OCI-LY7 (cell line): ENCODE data around the gene DSCAM. TPM values are rescaled to one million over a fixed set of nuclear protein-coding genes. Genes with fewer than 3 reads are reported as not detected.

Experiments used
- BruUV-seq: library from RNA; stranded (reverse); fragments of 400-500 nt; replicated peaks from 2 replicates; lab custom pipeline; 2021; lab: Mats Ljungman, UMichigan
- CTCF ChIA-PET: fragments of 300-600 bp; sonication (Branson Sonifier 250); formaldehyde crosslinking; loops from one replicate; lab custom pipeline; 2022; ENCODE audit warnings: antibody characterized with exemption; ENCODE audit not compliant: unreplicated experiment; lab: Charles Lee
- POLR2A ChIA-PET: fragments of 300-600 bp; sonication (Branson Sonifier 250); formaldehyde crosslinking; loops from one replicate; lab custom pipeline; 2022; ENCODE audit warnings: antibody characterized with exemption; lab: Charles Lee
- DNase-seq: peaks from one replicate; pipeline ENCODE4 v3.0.0-alpha.2; 2015; ENCODE audit warnings: low spot score
- H2AFZ ChIP-seq: fragments of 200-600 bp; sonication (generic), shearing (Covaris generic); 2 replicates; pipeline ENCODE4 v1.6.1; 2014; ENCODE audit warnings: mild to moderate bottlenecking, antibody characterized with exemption, low read length, moderate library complexity
- H3K27ac ChIP-seq: fragments of 200-600 bp; sonication (generic); 2 replicates; pipeline ENCODE4 v1.5.1; 2014; ENCODE audit warnings: mixed run types, low read depth, mild to moderate bottlenecking, moderate library complexity, low read length, inconsistent platforms; ENCODE audit not compliant: poor library complexity, severe bottlenecking
- H3K36me3 ChIP-seq: fragments of 200-600 bp; sonication (generic); 2 replicates; pipeline ENCODE4 v1.6.1; 2014; ENCODE audit warnings: mild to moderate bottlenecking, antibody characterized with exemption, low read length, moderate library complexity, mixed read lengths; ENCODE audit not compliant: insufficient read depth
- H3K4me1 ChIP-seq: fragments of 200-600 bp; sonication (generic); 2 replicates; pipeline ENCODE4 v1.5.1; 2014; ENCODE audit warnings: mild to moderate bottlenecking, low read length; ENCODE audit not compliant: insufficient read depth, poor library complexity, severe bottlenecking
- H3K4me2 ChIP-seq: fragments of 200-600 bp; sonication (generic); 2 replicates; pipeline ENCODE4 v1.6.1; 2014; ENCODE audit warnings: mild to moderate bottlenecking, low read length
- H3K4me3 ChIP-seq: fragments of 200-600 bp; sonication (generic); 2 replicates; pipeline ENCODE4 v1.5.1; 2014; ENCODE audit warnings: mild to moderate bottlenecking, low read depth, low read length; ENCODE audit not compliant: poor library complexity, severe bottlenecking
- H3K79me2 ChIP-seq: fragments of 200-600 bp; sonication (generic); 2 replicates; pipeline ENCODE4 v1.6.1; 2016; ENCODE audit warnings: low read depth, mild to moderate bottlenecking, low read length, moderate library complexity, mixed read lengths; ENCODE audit not compliant: insufficient read depth
- H3K9me2 ChIP-seq: fragments of 200-600 bp; sonication (generic); 2 replicates; pipeline ENCODE4 v1.6.1; 2016; ENCODE audit warnings: mild to moderate bottlenecking, low read length, mixed read lengths; ENCODE audit not compliant: insufficient read depth
- H3K9me3 ChIP-seq: fragments of 200-600 bp; sonication (generic); 2 replicates; pipeline ENCODE4 v1.6.1; 2014; ENCODE audit warnings: mild to moderate bottlenecking, mixed run types, low read length, mixed read lengths
- H4K20me1 ChIP-seq: fragments of 200-600 bp; sonication (generic); 2 replicates; pipeline ENCODE4 v1.6.1; 2014; ENCODE audit warnings: mild to moderate bottlenecking, antibody characterized with exemption, low read length, moderate library complexity, mixed read lengths; ENCODE audit not compliant: insufficient read depth
- EZH2phosphoT487 ChIP-seq: fragments of 200-600 bp; sonication (generic); IDR thresholded peaks from 2 replicates; pipeline ENCODE4 v1.6.1; 2018; ENCODE audit warnings: low read depth, borderline replicate concordance, mild to moderate bottlenecking, mixed run types, antibody characterized with exemption, low read length, moderate library complexity, mixed read lengths
- intact Hi-C: fragments of 100-400 bp; cut with micrococcal nuclease; formaldehyde crosslinking; loops from one replicate; pipeline ENCODE4 v1.10.0; 2022; ENCODE audit not compliant: unreplicated experiment
- total RNA-seq, 2 experiments: library from RNA; depleted of rRNA in 1 of 2; stranded (reverse); fragments of >200 nt in 1 of 2; shearing (Covaris generic) in 1 of 2; gene quantifications; 2 replicates each; pipeline ENCODE4 v1.2.3, GENCODE V29; 2014 to 2022
- TF ChIP-seq, protein P1 (sequence below): fragments of 200-600 bp; sonication (generic); conservative IDR thresholded peaks from 2 replicates; pipeline ENCODE4 v1.5.1; 2014; ENCODE audit warnings: mild to moderate bottlenecking, antibody characterized with exemption, low read length, moderate library complexity, mixed read lengths

Gene DSCAM
- total RNA-seq, 2 experiments from 2014 or later = not detected

DNA sequence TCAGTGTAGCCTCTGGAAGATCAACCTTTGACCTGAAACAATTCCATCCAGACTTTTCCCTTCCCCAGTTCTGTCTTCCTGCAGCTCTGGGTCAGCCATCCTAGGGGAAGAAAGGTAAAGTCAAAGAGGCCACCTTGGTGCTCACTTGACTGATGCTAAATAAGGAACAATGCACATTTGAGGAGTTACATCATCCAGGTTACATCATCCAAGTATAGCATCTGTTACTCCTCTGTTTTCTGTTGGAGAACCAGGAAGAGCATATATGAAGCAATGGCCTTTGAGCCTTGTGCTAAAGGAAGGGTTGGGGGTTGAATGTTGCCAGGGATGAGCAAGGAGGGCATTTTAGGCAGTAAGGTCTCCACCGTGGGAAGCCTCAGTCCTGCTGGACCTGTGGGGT, 3.1 kb upstream of the DSCAM start:
- Histone ChIP-seq H3K4me1 (no peaks in the 10 kb centered on the region), H2AFZ (no peak overlapping the region), H3K36me3 (no peaks in the 10 kb centered on the region), H3K27ac (no peak overlapping the region), H3K9me2 (no peaks in the 10 kb centered on the region), H3K4me2 (no peak overlapping the region), H3K9me3 (no peaks in the 10 kb centered on the region), H4K20me1 (no peaks in the 10 kb centered on the region), H3K79me2 (no peaks in the 10 kb centered on the region), H3K4me3 (no peak overlapping the region)
- ChIA-PET CTCF (no interaction called here), POLR2A (no interaction called here)
- no peak for DNase-seq
- BruUV-seq = no TSS peak
- TF ChIP-seq, protein P1, sequence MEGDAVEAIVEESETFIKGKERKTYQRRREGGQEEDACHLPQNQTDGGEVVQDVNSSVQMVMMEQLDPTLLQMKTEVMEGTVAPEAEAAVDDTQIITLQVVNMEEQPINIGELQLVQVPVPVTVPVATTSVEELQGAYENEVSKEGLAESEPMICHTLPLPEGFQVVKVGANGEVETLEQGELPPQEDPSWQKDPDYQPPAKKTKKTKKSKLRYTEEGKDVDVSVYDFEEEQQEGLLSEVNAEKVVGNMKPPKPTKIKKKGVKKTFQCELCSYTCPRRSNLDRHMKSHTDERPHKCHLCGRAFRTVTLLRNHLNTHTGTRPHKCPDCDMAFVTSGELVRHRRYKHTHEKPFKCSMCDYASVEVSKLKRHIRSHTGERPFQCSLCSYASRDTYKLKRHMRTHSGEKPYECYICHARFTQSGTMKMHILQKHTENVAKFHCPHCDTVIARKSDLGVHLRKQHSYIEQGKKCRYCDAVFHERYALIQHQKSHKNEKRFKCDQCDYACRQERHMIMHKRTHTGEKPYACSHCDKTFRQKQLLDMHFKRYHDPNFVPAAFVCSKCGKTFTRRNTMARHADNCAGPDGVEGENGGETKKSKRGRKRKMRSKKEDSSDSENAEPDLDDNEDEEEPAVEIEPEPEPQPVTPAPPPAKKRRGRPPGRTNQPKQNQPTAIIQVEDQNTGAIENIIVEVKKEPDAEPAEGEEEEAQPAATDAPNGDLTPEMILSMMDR = no peak
- no peak for TF ChIP-seq EZH2phosphoT487
- intact Hi-C loops = no loop called here

DNA sequence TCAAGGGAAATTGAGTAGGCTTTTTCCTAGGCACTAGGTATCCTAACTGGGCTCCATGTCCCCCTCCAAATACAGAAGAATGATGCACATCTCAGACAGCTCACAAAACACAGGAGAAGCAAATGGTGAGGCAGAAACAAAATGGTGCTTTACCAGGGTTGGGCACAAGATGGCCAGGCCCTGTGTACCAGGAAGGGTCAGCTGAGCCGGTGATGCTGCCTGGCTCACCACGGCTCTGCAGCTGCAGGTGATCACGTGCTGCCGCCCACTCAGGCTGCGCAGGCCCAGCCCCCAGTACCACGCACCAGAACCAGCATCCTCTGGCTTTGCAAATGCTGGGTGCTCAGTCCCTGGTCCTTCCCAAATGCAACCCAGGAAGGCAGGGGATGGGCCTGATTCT, 993 bp upstream of the DSCAM start:
- no peak for DNase-seq
- Histone ChIP-seq H3K4me3 (no peak overlapping the region), H3K36me3 (no peaks in the 10 kb centered on the region), H3K27ac (no peak overlapping the region), H3K79me2 (no peaks in the 10 kb centered on the region), H3K9me3 (no peaks in the 10 kb centered on the region), H3K4me2 (no peak overlapping the region), H2AFZ (no peak overlapping the region), H3K4me1 (no peaks in the 10 kb centered on the region), H3K9me2 (no peaks in the 10 kb centered on the region), H4K20me1 (no peaks in the 10 kb centered on the region)
- no peak for TF ChIP-seq EZH2phosphoT487
- TF ChIP-seq, protein P1 = no peak
- no TSS peak for BruUV-seq
- ChIA-PET POLR2A (no interaction called here), CTCF (no interaction called here)
- intact Hi-C loops = no loop called here

DNA sequence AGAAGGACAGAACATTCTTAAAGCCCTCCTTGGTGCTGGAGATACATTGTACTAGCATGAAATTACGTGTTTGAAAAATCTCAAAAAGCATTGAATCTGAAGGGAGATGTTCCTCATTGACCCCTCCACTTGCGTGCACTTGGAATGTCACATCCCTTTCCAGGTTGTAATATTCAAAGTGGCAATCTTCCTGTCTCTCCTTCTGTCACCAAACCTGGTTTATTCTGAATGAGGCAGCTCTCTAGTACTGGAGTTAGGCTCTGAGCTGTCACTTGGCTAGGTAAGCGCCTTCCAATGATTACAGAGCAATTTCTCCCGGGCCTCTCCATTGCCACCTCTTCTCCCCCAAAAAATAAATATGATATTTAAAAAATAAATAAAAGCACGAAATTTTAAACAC, 855 bp downstream of the DSCAM start:
- H3K9me2 ChIP-seq = no peaks in the 10 kb centered on the region
- CTCF ChIA-PET = no interaction called here
- no TSS peak for BruUV-seq
- H3K9me3 ChIP-seq = no peaks in the 10 kb centered on the region
- TF ChIP-seq EZH2phosphoT487 = no peak
- TF ChIP-seq, protein P1 = no peak
- no peak for DNase-seq
- H2AFZ ChIP-seq = no peak overlapping the region
- no peak overlapping the region for H3K4me3 ChIP-seq
- no peaks in the 10 kb centered on the region for H3K79me2 ChIP-seq
- no peaks in the 10 kb centered on the region for H3K36me3 ChIP-seq
- POLR2A ChIA-PET = interaction anchor here (0.8 kb wide), 1 partner anchor 1919 kb away, joined by 5 read pairs; no protein-coding TSS in a partner anchor
- no peak overlapping the region for H3K27ac ChIP-seq
- intact Hi-C loops = no loop called here
- H3K4me1 ChIP-seq = no peaks in the 10 kb centered on the region
- H3K4me2 ChIP-seq = no peak overlapping the region
- H4K20me1 ChIP-seq = no peaks in the 10 kb centered on the region
